WTC11 (cell line): ENCODE results near the gene SMAD3. TPM values are rescaled to one million over a fixed set of nuclear protein-coding genes. Genes with fewer than 3 reads are reported as not detected.

Source experiments
- ATAC-seq: fragments of 200-7000 bp; cut with Tn5 transposase; 2 replicates; pipeline ENCODE4 v1.10.0; 2021; ENCODE audit warnings: mild to moderate bottlenecking, moderate library complexity
- CTCF ChIA-PET: fragments of 300-600 bp; sonication (Branson Sonifier 250); formaldehyde crosslinking; loops from one replicate; lab custom pipeline; 2021; ENCODE audit warnings: antibody characterized with exemption; lab: Charles Lee
- POLR2A ChIA-PET: fragments of 350-600 bp; sonication (Branson Sonifier 250); formaldehyde crosslinking; loops from one replicate; lab custom pipeline; 2021; ENCODE audit warnings: antibody characterized with exemption; lab: Charles Lee
- DNase-seq: peaks from one replicate; pipeline ENCODE4 v3.0.0; 2021; ENCODE audit warnings: low spot score
- H3K27ac Mint-ChIP-seq: 2 replicates; pipeline ENCODE4 v1.8.0; 2021; ENCODE audit warnings: mixed read lengths
- H3K27me3 Mint-ChIP-seq: 2 replicates; pipeline ENCODE4 v1.8.0; 2021; ENCODE audit warnings: low read depth, mild to moderate bottlenecking, moderate library complexity, mixed read lengths
- H3K36me3 Mint-ChIP-seq: 2 replicates; pipeline ENCODE4 v1.8.0; 2021; ENCODE audit warnings: mixed read lengths
- H3K4me1 Mint-ChIP-seq: 2 replicates; pipeline ENCODE4 v1.8.0; 2022; ENCODE audit warnings: mixed read lengths
- H3K4me3 Mint-ChIP-seq: 2 replicates; pipeline ENCODE4 v1.8.0; 2021; ENCODE audit warnings: mild to moderate bottlenecking, moderate library complexity, mixed read lengths
- H3K9me3 Mint-ChIP-seq: 2 replicates; pipeline ENCODE4 v1.8.0; 2021; ENCODE audit warnings: mixed read lengths
- CREB1 ChIP-seq: sonication (generic); formaldehyde crosslinking; IDR thresholded peaks from 2 replicates; pipeline ENCODE4 v1.8.0; 2023; ENCODE audit warnings: mild to moderate bottlenecking, missing genetic modification reagents
- E2F1 ChIP-seq: sonication (generic); formaldehyde crosslinking; IDR thresholded peaks from 2 replicates; pipeline ENCODE4 v1.8.0; 2022; ENCODE audit warnings: mild to moderate bottlenecking, missing genetic modification reagents
- ETV6 ChIP-seq: sonication (generic); formaldehyde crosslinking; IDR thresholded peaks from 2 replicates; pipeline ENCODE4 v1.8.1; 2022; ENCODE audit warnings: mild to moderate bottlenecking, missing genetic modification reagents
- HMGXB4 ChIP-seq: sonication (generic); formaldehyde crosslinking; IDR thresholded peaks from 2 replicates; pipeline ENCODE4 v1.8.1; 2023; ENCODE audit warnings: mild to moderate bottlenecking, moderate library complexity, missing genetic modification reagents
- RORB ChIP-seq: fragments of 250-450 bp; sonication (Bioruptor Pico); IDR thresholded peaks from 2 replicates; pipeline ENCODE4 v1.9.0; 2021; ENCODE audit warnings: mild to moderate bottlenecking
- SMAD4 ChIP-seq: sonication (generic); formaldehyde crosslinking; IDR thresholded peaks from 2 replicates; pipeline ENCODE4 v1.8.0; 2022; ENCODE audit warnings: mild to moderate bottlenecking, missing genetic modification reagents
- USF2 ChIP-seq: sonication (generic); formaldehyde crosslinking; IDR thresholded peaks from 2 replicates; pipeline ENCODE4 v1.8.1; 2023; ENCODE audit warnings: mild to moderate bottlenecking, missing genetic modification reagents, moderate library complexity
- ZNF138 ChIP-seq: sonication (generic); formaldehyde crosslinking; conservative IDR thresholded peaks from 2 replicates; pipeline ENCODE4 v1.8.1; 2022; ENCODE audit warnings: mild to moderate bottlenecking, moderate library complexity, missing genetic modification reagents
- ZNF425 ChIP-seq: fragments of 250-450 bp; sonication (Bioruptor Pico); conservative IDR thresholded peaks from 2 replicates; pipeline ENCODE4 v1.9.0; 2021; ENCODE audit warnings: mild to moderate bottlenecking
- total RNA-seq: library from RNA; stranded (reverse); gene quantifications from 3 replicates; pipeline ENCODE4 v1.2.3, GENCODE V29; 2021
- TF ChIP-seq, protein P1 (sequence below): sonication (generic); formaldehyde crosslinking; IDR thresholded peaks from 2 replicates; pipeline ENCODE4 v1.8.1; 2023; ENCODE audit warnings: mild to moderate bottlenecking, missing genetic modification reagents, borderline replicate concordance
- TF ChIP-seq, protein P2 (sequence below): fragments of 200-600 bp; IDR thresholded peaks from 2 replicates; pipeline ENCODE4 v1.8.0; 2022; ENCODE audit warnings: antibody characterized with exemption

SMAD3 gene
- total RNA-seq, 1 experiment from 2014 or later: 34.6 TPM

- TF ChIP-seq, protein P1, sequence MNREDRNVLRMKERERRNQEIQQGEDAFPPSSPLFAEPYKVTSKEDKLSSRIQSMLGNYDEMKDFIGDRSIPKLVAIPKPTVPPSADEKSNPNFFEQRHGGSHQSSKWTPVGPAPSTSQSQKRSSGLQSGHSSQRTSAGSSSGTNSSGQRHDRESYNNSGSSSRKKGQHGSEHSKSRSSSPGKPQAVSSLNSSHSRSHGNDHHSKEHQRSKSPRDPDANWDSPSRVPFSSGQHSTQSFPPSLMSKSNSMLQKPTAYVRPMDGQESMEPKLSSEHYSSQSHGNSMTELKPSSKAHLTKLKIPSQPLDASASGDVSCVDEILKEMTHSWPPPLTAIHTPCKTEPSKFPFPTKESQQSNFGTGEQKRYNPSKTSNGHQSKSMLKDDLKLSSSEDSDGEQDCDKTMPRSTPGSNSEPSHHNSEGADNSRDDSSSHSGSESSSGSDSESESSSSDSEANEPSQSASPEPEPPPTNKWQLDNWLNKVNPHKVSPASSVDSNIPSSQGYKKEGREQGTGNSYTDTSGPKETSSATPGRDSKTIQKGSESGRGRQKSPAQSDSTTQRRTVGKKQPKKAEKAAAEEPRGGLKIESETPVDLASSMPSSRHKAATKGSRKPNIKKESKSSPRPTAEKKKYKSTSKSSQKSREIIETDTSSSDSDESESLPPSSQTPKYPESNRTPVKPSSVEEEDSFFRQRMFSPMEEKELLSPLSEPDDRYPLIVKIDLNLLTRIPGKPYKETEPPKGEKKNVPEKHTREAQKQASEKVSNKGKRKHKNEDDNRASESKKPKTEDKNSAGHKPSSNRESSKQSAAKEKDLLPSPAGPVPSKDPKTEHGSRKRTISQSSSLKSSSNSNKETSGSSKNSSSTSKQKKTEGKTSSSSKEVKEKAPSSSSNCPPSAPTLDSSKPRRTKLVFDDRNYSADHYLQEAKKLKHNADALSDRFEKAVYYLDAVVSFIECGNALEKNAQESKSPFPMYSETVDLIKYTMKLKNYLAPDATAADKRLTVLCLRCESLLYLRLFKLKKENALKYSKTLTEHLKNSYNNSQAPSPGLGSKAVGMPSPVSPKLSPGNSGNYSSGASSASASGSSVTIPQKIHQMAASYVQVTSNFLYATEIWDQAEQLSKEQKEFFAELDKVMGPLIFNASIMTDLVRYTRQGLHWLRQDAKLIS (CRISPR knock-in tag): no peak
- no peak for TF ChIP-seq ZNF425 (CRISPR knock-in tag)
- no peak for TF ChIP-seq ZNF138 (CRISPR knock-in tag)
- TF ChIP-seq CREB1 (CRISPR knock-in tag): no peak
- TF ChIP-seq HMGXB4 (CRISPR knock-in tag): no peak
- TF ChIP-seq, protein P2, sequence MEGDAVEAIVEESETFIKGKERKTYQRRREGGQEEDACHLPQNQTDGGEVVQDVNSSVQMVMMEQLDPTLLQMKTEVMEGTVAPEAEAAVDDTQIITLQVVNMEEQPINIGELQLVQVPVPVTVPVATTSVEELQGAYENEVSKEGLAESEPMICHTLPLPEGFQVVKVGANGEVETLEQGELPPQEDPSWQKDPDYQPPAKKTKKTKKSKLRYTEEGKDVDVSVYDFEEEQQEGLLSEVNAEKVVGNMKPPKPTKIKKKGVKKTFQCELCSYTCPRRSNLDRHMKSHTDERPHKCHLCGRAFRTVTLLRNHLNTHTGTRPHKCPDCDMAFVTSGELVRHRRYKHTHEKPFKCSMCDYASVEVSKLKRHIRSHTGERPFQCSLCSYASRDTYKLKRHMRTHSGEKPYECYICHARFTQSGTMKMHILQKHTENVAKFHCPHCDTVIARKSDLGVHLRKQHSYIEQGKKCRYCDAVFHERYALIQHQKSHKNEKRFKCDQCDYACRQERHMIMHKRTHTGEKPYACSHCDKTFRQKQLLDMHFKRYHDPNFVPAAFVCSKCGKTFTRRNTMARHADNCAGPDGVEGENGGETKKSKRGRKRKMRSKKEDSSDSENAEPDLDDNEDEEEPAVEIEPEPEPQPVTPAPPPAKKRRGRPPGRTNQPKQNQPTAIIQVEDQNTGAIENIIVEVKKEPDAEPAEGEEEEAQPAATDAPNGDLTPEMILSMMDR: no peak
- no peak for TF ChIP-seq USF2 (CRISPR knock-in tag)
Measured at GRCh38 chr15:67185051-67185450, 119.6 kb downstream of the SMAD3 start (continued).

GRCh38 chr15:67185621-67186225 lies 120.3 kb downstream of the SMAD3 start:
- no peaks in the 10 kb centered on the region for H3K9me3 Mint-ChIP-seq
- POLR2A ChIA-PET: no interaction called here
- no peaks in the 10 kb centered on the region for H3K27me3 Mint-ChIP-seq
- ATAC-seq: no peak
- no peaks in the 10 kb centered on the region for H3K4me1 Mint-ChIP-seq
- H3K27ac Mint-ChIP-seq: no peak overlapping the region
- no peak for DNase-seq
- H3K4me3 Mint-ChIP-seq: no peak overlapping the region
- no peak for TF ChIP-seq RORB (CRISPR knock-in tag)
- TF ChIP-seq E2F1 (CRISPR knock-in tag): no peak
- no peak for TF ChIP-seq SMAD4
- no peak for TF ChIP-seq ETV6 (CRISPR knock-in tag)
- CTCF ChIA-PET: interaction anchor here (2.2 kb wide), 1 partner anchor 239 kb away, joined by 6 read pairs; no protein-coding TSS in a partner anchor
- peaks cover 35% of the 10 kb centered on the region for H3K36me3 Mint-ChIP-seq
